HepG2 (cell line): Measurements from ENCODE around the gene HCFC1R1. TPM values are rescaled to one million over a fixed set of nuclear protein-coding genes. Genes with fewer than 3 reads are reported as not detected.

Experiments
- DMAP1 ChIP-seq: IDR thresholded peaks from 2 replicates; pipeline ENCODE4 v1.6.1; 2016
- KAT7 ChIP-seq: IDR thresholded peaks from 2 replicates; pipeline ENCODE4 v1.6.1; 2018; ENCODE audit warnings: borderline replicate concordance, missing compliant biosample characterization
- MAFK ChIP-seq, 2 experiments: IDR thresholded peaks in 1 of 2; conservative IDR thresholded peaks in 1 of 2; 2 replicates each; pipeline ENCODE4 v1.6.1; 2011; ENCODE audit warnings: improper control_type of control experiment in 2 of 2, low read length in 2 of 2
- PHF8 ChIP-seq: sonication (generic); formaldehyde crosslinking; IDR thresholded peaks from 2 replicates; pipeline ENCODE4 v1.5.0; 2020; ENCODE audit warnings: missing genetic modification reagents
- RBM39 ChIP-seq: fragments of 200-400 bp; formaldehyde crosslinking; IDR thresholded peaks from one replicate; pipeline ENCODE4 v1.6.1; 2018; ENCODE audit warnings: antibody characterized with exemption, mild to moderate bottlenecking, low read depth, low read length; ENCODE audit not compliant: poor library complexity, severe bottlenecking
- TEAD3 ChIP-seq: optimal IDR thresholded peaks from 2 replicates; pipeline ENCODE3; 2016; ENCODE audit warnings: borderline replicate concordance
- polyA plus RNA-seq, 8 experiments: library from polyadenylated mRNA; depleted of rRNA in 3 of 8; stranded (reverse) in 7 of 8; unstranded in 1 of 8; fragments of >200 nt; fragmentation: Illumina TruSeq in 4 of 8; extraction: Trizol in 4 of 8; gene quantifications; 2 replicates each; pipeline versions ENCODE4 v1.2.1 to v1.2.3, GENCODE V29; 2011 to 2016; ENCODE audit warnings: low read depth in 4 of 8, missing spikeins in 1 of 8, mixed read lengths in 1 of 8; ENCODE audit not compliant: insufficient read depth in 1 of 8
- total RNA-seq, 5 experiments: library from RNA; depleted of rRNA; stranded (reverse); fragments of >200 nt; fragmentation: Illumina TruSeq; extraction: Trizol; gene quantifications; 2 replicates each; pipeline ENCODE4 v1.2.3, GENCODE V29; 2016; ENCODE audit warnings: low read depth in 1 of 5
- TF ChIP-seq, protein P1 (sequence below): sonication (generic); formaldehyde crosslinking; IDR thresholded peaks from 2 replicates; pipeline ENCODE4 v1.9.0; 2021; ENCODE audit warnings: mild to moderate bottlenecking, missing genetic modification reagents
- TF ChIP-seq, protein P2 (sequence below): sonication (generic); formaldehyde crosslinking; IDR thresholded peaks from 2 replicates; pipeline ENCODE4 v1.8.0; 2022; ENCODE audit warnings: missing genetic modification reagents, mild to moderate bottlenecking, moderate library complexity, borderline replicate concordance
- TF ChIP-seq, protein P3 (sequence below): sonication (generic); formaldehyde crosslinking; IDR thresholded peaks from 2 replicates; pipeline ENCODE4 v1.8.0; 2022; ENCODE audit warnings: missing genetic modification reagents, mild to moderate bottlenecking, borderline replicate concordance
- TF ChIP-seq, protein P4 (sequence below): IDR thresholded peaks from 2 replicates; pipeline ENCODE4 v1.6.1; 2016; ENCODE audit warnings: mild to moderate bottlenecking, missing biosample characterization, missing genetic modification reagents
- TF ChIP-seq, protein P5 (sequence below): sonication (generic); formaldehyde crosslinking; IDR thresholded peaks from 2 replicates; pipeline ENCODE4 v1.4.0; 2020; ENCODE audit warnings: mild to moderate bottlenecking, low read depth, missing genetic modification reagents
- TF ChIP-seq, protein P6 (sequence below): sonication (generic); formaldehyde crosslinking; IDR thresholded peaks from 2 replicates; pipeline ENCODE4 v1.4.0; 2020; ENCODE audit warnings: mild to moderate bottlenecking, missing genetic modification reagents

HCFC1R1 gene
- total and polyA plus RNA-seq, 2 of the 13 experiments (the other 11 are each of a cell fraction or from before 2014, with no cell fraction given), result 13.8 to 16.1 TPM

DNA sequence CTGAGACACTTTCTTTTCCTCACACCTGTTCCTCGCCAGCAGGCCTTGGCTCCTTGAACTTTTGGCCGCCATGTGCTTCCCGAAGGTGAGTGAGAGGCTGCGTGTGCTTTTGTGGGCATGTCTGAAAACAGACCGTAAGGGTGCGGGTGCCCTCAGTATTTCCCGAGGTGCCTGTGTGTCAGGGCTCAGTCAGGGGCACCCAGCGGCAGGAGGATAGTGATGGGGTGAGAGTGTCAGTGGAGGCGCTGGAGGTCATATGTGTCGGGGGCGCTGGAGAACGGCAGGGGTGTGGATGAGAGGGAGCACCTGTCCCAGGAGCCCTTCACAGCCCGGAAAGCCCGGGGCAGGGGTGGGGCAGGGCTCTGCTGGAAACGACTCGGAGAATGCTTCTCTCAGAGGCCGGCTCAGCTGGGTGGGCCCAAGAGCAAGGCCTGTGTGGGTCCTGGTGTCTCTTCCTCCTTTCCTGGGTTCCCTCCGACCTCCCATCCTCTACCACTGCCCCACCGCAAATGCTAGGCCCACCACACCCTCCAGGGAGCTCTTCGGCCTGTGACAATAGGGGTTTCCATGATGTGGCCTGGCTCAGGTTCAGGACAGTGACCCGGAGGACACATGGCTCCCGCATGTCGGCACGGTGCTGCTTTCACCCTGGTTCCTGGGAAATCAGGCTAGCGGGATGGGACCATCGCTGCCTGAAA is 42.1 kb upstream of the HCFC1R1 start (continued):
- TF ChIP-seq, protein P1, sequence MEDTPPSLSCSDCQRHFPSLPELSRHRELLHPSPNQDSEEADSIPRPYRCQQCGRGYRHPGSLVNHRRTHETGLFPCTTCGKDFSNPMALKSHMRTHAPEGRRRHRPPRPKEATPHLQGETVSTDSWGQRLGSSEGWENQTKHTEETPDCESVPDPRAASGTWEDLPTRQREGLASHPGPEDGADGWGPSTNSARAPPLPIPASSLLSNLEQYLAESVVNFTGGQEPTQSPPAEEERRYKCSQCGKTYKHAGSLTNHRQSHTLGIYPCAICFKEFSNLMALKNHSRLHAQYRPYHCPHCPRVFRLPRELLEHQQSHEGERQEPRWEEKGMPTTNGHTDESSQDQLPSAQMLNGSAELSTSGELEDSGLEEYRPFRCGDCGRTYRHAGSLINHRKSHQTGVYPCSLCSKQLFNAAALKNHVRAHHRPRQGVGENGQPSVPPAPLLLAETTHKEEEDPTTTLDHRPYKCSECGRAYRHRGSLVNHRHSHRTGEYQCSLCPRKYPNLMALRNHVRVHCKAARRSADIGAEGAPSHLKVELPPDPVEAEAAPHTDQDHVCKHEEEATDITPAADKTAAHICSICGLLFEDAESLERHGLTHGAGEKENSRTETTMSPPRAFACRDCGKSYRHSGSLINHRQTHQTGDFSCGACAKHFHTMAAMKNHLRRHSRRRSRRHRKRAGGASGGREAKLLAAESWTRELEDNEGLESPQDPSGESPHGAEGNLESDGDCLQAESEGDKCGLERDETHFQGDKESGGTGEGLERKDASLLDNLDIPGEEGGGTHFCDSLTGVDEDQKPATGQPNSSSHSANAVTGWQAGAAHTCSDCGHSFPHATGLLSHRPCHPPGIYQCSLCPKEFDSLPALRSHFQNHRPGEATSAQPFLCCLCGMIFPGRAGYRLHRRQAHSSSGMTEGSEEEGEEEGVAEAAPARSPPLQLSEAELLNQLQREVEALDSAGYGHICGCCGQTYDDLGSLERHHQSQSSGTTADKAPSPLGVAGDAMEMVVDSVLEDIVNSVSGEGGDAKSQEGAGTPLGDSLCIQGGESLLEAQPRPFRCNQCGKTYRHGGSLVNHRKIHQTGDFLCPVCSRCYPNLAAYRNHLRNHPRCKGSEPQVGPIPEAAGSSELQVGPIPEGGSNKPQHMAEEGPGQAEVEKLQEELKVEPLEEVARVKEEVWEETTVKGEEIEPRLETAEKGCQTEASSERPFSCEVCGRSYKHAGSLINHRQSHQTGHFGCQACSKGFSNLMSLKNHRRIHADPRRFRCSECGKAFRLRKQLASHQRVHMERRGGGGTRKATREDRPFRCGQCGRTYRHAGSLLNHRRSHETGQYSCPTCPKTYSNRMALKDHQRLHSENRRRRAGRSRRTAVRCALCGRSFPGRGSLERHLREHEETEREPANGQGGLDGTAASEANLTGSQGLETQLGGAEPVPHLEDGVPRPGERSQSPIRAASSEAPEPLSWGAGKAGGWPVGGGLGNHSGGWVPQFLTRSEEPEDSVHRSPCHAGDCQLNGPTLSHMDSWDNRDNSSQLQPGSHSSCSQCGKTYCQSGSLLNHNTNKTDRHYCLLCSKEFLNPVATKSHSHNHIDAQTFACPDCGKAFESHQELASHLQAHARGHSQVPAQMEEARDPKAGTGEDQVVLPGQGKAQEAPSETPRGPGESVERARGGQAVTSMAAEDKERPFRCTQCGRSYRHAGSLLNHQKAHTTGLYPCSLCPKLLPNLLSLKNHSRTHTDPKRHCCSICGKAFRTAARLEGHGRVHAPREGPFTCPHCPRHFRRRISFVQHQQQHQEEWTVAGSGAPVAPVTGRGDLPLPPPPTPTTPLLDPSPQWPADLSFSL (CRISPR knock-in tag), result no peak
- TF ChIP-seq, protein P2, sequence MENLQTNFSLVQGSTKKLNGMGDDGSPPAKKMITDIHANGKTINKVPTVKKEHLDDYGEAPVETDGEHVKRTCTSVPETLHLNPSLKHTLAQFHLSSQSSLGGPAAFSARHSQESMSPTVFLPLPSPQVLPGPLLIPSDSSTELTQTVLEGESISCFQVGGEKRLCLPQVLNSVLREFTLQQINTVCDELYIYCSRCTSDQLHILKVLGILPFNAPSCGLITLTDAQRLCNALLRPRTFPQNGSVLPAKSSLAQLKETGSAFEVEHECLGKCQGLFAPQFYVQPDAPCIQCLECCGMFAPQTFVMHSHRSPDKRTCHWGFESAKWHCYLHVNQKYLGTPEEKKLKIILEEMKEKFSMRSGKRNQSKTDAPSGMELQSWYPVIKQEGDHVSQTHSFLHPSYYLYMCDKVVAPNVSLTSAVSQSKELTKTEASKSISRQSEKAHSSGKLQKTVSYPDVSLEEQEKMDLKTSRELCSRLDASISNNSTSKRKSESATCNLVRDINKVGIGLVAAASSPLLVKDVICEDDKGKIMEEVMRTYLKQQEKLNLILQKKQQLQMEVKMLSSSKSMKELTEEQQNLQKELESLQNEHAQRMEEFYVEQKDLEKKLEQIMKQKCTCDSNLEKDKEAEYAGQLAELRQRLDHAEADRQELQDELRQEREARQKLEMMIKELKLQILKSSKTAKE, result no peak
- TF ChIP-seq RBM39 (no peak), TEAD3 (CRISPR knock-in tag) (peak; percentile 25), KAT7 (CRISPR knock-in tag) (peak; percentile 41; the same call in 1 of the 2 replicates), PHF8 (CRISPR knock-in tag) (0 out of 2 replicates have a peak, but pooled peaks have one; percentile 38), DMAP1 (no peak), MAFK (conservative IDR thresholded peaks at IDR 0.05 in 1 of 2, IDR thresholded peaks at IDR 0.05 in 1 of 2; ENCODE audit: low read length in 2 of 2) (no peak)
- TF ChIP-seq, protein P3, sequence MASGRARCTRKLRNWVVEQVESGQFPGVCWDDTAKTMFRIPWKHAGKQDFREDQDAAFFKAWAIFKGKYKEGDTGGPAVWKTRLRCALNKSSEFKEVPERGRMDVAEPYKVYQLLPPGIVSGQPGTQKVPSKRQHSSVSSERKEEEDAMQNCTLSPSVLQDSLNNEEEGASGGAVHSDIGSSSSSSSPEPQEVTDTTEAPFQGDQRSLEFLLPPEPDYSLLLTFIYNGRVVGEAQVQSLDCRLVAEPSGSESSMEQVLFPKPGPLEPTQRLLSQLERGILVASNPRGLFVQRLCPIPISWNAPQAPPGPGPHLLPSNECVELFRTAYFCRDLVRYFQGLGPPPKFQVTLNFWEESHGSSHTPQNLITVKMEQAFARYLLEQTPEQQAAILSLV (CRISPR knock-in tag), result no peak
- TF ChIP-seq, protein P4, sequence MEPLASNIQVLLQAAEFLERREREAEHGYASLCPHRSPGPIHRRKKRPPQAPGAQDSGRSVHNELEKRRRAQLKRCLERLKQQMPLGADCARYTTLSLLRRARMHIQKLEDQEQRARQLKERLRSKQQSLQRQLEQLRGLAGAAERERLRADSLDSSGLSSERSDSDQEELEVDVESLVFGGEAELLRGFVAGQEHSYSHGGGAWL (CRISPR knock-in tag), result peak; percentile 81; the same call in 1 of the 2 replicates
- TF ChIP-seq, protein P5, sequence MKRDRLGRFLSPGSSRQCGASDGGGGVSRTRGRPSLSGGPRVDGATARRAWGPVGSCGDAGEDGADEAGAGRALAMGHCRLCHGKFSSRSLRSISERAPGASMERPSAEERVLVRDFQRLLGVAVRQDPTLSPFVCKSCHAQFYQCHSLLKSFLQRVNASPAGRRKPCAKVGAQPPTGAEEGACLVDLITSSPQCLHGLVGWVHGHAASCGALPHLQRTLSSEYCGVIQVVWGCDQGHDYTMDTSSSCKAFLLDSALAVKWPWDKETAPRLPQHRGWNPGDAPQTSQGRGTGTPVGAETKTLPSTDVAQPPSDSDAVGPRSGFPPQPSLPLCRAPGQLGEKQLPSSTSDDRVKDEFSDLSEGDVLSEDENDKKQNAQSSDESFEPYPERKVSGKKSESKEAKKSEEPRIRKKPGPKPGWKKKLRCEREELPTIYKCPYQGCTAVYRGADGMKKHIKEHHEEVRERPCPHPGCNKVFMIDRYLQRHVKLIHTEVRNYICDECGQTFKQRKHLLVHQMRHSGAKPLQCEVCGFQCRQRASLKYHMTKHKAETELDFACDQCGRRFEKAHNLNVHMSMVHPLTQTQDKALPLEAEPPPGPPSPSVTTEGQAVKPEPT (CRISPR knock-in tag), result peak; percentile 27
- TF ChIP-seq, protein P6, sequence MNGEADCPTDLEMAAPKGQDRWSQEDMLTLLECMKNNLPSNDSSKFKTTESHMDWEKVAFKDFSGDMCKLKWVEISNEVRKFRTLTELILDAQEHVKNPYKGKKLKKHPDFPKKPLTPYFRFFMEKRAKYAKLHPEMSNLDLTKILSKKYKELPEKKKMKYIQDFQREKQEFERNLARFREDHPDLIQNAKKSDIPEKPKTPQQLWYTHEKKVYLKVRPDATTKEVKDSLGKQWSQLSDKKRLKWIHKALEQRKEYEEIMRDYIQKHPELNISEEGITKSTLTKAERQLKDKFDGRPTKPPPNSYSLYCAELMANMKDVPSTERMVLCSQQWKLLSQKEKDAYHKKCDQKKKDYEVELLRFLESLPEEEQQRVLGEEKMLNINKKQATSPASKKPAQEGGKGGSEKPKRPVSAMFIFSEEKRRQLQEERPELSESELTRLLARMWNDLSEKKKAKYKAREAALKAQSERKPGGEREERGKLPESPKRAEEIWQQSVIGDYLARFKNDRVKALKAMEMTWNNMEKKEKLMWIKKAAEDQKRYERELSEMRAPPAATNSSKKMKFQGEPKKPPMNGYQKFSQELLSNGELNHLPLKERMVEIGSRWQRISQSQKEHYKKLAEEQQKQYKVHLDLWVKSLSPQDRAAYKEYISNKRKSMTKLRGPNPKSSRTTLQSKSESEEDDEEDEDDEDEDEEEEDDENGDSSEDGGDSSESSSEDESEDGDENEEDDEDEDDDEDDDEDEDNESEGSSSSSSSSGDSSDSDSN (CRISPR knock-in tag), result 0 out of 2 replicates have a peak, but pooled peaks have one; percentile 7
